ENCODE measurements around the gene UNC5A. TPM values are rescaled to one million over a fixed set of nuclear protein-coding genes. Genes with fewer than 3 reads are reported as not detected.

UNC5A gene
- total RNA-seq, 1 donor from 2014 or later, result not detected

GRCh38 chr5:176769911-176770310 is 40.4 kb upstream of the UNC5A start:
- Mint-ChIP-seq H3K36me3 (ENCODE audit: low read depth, unreplicated experiment) (no peaks in the 10 kb centered on the region), H3K27me3 (ENCODE audit: unreplicated experiment) (no peaks in the 10 kb centered on the region), H3K9me3 (ENCODE audit: unreplicated experiment) (no peaks in the 10 kb centered on the region), H3K27ac (ENCODE audit: unreplicated experiment) (no peak overlapping the region), H3K4me3 (ENCODE audit: unreplicated experiment) (no peak overlapping the region), H3K4me1 (ENCODE audit: unreplicated experiment) (no peaks in the 10 kb centered on the region)
- TF ChIP-seq, protein P1, sequence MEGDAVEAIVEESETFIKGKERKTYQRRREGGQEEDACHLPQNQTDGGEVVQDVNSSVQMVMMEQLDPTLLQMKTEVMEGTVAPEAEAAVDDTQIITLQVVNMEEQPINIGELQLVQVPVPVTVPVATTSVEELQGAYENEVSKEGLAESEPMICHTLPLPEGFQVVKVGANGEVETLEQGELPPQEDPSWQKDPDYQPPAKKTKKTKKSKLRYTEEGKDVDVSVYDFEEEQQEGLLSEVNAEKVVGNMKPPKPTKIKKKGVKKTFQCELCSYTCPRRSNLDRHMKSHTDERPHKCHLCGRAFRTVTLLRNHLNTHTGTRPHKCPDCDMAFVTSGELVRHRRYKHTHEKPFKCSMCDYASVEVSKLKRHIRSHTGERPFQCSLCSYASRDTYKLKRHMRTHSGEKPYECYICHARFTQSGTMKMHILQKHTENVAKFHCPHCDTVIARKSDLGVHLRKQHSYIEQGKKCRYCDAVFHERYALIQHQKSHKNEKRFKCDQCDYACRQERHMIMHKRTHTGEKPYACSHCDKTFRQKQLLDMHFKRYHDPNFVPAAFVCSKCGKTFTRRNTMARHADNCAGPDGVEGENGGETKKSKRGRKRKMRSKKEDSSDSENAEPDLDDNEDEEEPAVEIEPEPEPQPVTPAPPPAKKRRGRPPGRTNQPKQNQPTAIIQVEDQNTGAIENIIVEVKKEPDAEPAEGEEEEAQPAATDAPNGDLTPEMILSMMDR (IDR thresholded peaks at IDR 0.05; ENCODE audit: unreplicated experiment), result no peak
- DNase-seq (ENCODE audit: low spot score), result no peak

GRCh38 chr5:176770431-176770830 is 39.9 kb upstream of the UNC5A start:
- no peaks in the 10 kb centered on the region for H3K27me3 Mint-ChIP-seq (ENCODE audit: unreplicated experiment)
- TF ChIP-seq, protein P1 (IDR thresholded peaks at IDR 0.05; ENCODE audit: unreplicated experiment), result no peak
- DNase-seq (ENCODE audit: low spot score), result no peak
- H3K9me3 Mint-ChIP-seq (ENCODE audit: unreplicated experiment), result no peaks in the 10 kb centered on the region
- no peak overlapping the region for H3K4me3 Mint-ChIP-seq (ENCODE audit: unreplicated experiment)
- no peaks in the 10 kb centered on the region for H3K4me1 Mint-ChIP-seq (ENCODE audit: unreplicated experiment)
- no peak overlapping the region for H3K27ac Mint-ChIP-seq (ENCODE audit: unreplicated experiment)
- H3K36me3 Mint-ChIP-seq (ENCODE audit: low read depth, unreplicated experiment), result no peaks in the 10 kb centered on the region

DNA sequence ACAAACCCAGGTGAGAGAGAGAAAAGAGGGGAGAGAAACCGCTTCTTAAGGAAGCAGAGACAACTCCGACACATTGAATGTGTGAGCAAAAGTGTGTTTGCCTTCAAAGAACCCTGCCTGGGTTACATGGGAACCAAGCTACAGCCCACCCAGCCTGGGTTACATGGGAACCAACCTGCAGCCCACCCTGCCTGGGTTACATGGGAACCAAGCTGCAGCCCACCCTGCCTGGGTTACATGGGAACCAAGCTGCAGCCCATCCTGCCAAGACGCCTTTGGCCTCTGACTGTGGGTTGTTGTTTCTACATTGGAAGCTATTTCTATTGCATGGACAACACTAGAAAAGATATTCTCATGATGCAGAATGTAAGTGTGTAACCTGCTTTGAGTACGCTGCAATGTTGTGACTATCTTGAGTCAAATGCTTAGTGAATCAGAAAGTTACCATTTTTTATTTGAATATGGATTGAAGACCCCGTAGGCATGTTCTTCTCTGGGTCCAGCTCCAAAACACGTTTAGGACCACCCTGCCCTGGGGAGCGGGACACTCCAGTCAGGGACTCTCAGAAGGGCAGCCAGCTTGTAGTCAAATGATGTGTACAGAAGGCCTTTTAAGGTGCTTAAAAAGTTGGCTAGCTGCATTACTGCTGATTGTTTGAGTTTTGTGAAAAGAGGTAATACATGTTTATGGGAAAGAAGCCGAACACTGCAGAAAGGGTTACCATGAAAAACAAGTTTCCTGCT is 39.1 kb upstream of the UNC5A start:
- Mint-ChIP-seq H3K36me3 (ENCODE audit: low read depth, unreplicated experiment) (no peaks in the 10 kb centered on the region), H3K27ac (ENCODE audit: unreplicated experiment) (no peak overlapping the region), H3K4me1 (ENCODE audit: unreplicated experiment) (no peaks in the 10 kb centered on the region), H3K27me3 (ENCODE audit: unreplicated experiment) (no peaks in the 10 kb centered on the region), H3K9me3 (ENCODE audit: unreplicated experiment) (no peaks in the 10 kb centered on the region), H3K4me3 (ENCODE audit: unreplicated experiment) (no peak overlapping the region)
- TF ChIP-seq, protein P1 (IDR thresholded peaks at IDR 0.05; ENCODE audit: unreplicated experiment), result no peak
- no peak for DNase-seq (ENCODE audit: low spot score)

DNA sequence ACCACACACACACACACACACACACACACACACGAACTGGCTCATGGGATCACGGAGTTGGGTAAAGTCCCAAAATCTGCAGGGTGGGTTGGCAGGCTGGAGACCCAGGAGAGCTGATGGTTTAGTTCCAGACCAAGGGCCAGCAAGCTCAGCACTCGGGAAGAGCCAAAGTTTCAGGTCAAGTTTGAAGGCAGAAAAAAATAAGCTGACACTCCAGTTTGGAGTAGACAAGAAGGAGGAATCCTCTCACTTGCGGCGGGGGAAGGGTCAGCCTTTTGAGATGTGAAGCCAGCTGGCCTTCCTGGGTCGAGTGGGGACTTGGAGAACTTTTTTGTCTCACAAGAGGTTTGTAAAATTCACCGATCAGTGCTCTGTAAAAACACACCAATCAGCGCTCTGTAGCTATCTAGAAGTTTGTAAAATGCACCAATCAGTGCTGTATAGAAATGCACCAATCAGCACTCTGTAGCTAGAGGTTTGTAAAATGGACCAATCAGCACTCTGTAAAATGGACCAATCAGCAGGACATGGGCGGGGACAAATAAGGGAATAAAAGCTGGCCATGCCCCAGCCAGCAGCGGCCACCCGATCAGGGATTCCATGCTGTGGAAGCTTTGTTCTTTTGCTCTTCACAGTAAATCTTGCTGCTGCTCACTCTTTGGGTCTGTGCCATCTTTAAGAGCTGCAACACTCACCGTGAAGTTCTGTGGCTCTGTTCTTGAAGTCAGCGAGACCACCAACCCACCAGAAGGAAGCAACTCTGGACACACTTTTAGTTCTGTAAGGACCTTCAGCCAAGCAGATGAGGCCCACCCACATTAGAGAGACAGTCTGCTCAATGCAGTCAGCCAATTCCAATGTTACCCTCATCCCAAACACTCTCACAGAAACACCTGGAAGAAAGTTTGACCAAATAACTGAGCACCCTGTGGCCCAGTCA is 37.8 kb upstream of the UNC5A start:
- no peaks in the 10 kb centered on the region for H3K36me3 Mint-ChIP-seq (ENCODE audit: low read depth, unreplicated experiment)
- no peak overlapping the region for H3K27ac Mint-ChIP-seq (ENCODE audit: unreplicated experiment)
- no peaks in the 10 kb centered on the region for H3K27me3 Mint-ChIP-seq (ENCODE audit: unreplicated experiment)
- no peaks in the 10 kb centered on the region for H3K4me1 Mint-ChIP-seq (ENCODE audit: unreplicated experiment)
- no peak overlapping the region for H3K4me3 Mint-ChIP-seq (ENCODE audit: unreplicated experiment)
- TF ChIP-seq, protein P1 (IDR thresholded peaks at IDR 0.05; ENCODE audit: unreplicated experiment), result no peak
- H3K9me3 Mint-ChIP-seq (ENCODE audit: unreplicated experiment), result no peaks in the 10 kb centered on the region
- no peak for DNase-seq (ENCODE audit: low spot score)

Measured in endothelial cell (in vitro differentiated cells).